Gastroesophageal sphincter (tissue), 4 donors: ENCODE data around the gene SCARF1. TPM values are rescaled to one million over a fixed set of nuclear protein-coding genes. Genes with fewer than 3 reads are reported as not detected.

Experiments
- ATAC-seq: fragments of 150-250 bp; one replicate; pipeline ENCODE4 v1.9.1; 2016; ENCODE audit warnings: mild to moderate bottlenecking, moderate library complexity
- H3K27ac ChIP-seq, 4 donors: fragments of 200-600 bp; sonication (generic) in 3 of 4; 1 replicate in 3 of 4; 2 replicates in 1 of 4; pipeline ENCODE4 v1.5.1; 2016 to 2019
- H3K27me3 ChIP-seq: fragments of 200-600 bp; sonication (generic); one replicate; pipeline ENCODE4 v1.5.1; 2019
- H3K36me3 ChIP-seq, 2 donors: fragments of 200-600 bp; sonication (generic); one replicate each; pipeline ENCODE4 v1.5.1; 2019; ENCODE audit warnings: control low read depth in 1 of 2
- H3K4me1 ChIP-seq, 3 donors: fragments of 200-600 bp; sonication (generic); 1 replicate in 2 of 3; 2 replicates in 1 of 3; pipeline ENCODE4 v1.5.1; 2016 to 2019; ENCODE audit warnings: control low read depth in 2 of 3
- H3K4me3 ChIP-seq, 2 donors: fragments of 200-600 bp; sonication (generic); one replicate each; pipeline ENCODE4 v1.5.1; 2019; ENCODE audit warnings: mild to moderate bottlenecking in 1 of 2, moderate library complexity in 1 of 2
- H3K9me3 ChIP-seq, 3 donors: fragments of 200-600 bp; sonication (generic); one replicate each; pipeline ENCODE4 v1.5.1; 2017 to 2019; ENCODE audit warnings: control low read depth in 2 of 3
- EP300 ChIP-seq: sonication (generic); formaldehyde crosslinking; IDR thresholded peaks from one replicate; pipeline ENCODE4 v1.6.1; 2017; ENCODE audit warnings: antibody characterized with exemption, mild to moderate bottlenecking
- POLR2A ChIP-seq, 2 donors: fragments of 450-650 bp; IDR thresholded peaks; one replicate each; pipeline ENCODE4 v1.6.1; 2017; ENCODE audit warnings: antibody characterized with exemption in 2 of 2, mild to moderate bottlenecking in 2 of 2, moderate library complexity in 1 of 2
- POLR2AphosphoS5 ChIP-seq: sonication (generic); formaldehyde crosslinking; IDR thresholded peaks from one replicate; pipeline ENCODE4 v1.6.1; 2017; ENCODE audit warnings: antibody characterized with exemption
- WGBS, 2 donors: methylation state at CpG; one replicate each; pipeline ENCODE4 v1.1.5; 2018; ENCODE audit warnings: low coverage in 1 of 2; 5-methylcytosine and 5-hydroxymethylcytosine counted together
- total RNA-seq, 4 donors: library from RNA; depleted of rRNA; stranded (reverse); fragments of >200 nt; gene quantifications; one replicate each; pipeline ENCODE4 v1.1.0, GENCODE V29; 2016
- TF ChIP-seq, protein P1 (sequence below), 4 experiments: fragments of 200-600 bp in 2 of 4; fragments of 450-650 bp in 2 of 4; sonication (generic) in 1 of 4; IDR thresholded peaks; one replicate each; pipeline ENCODE4 v1.5.1; 2017 to 2019; ENCODE audit warnings: antibody characterized with exemption in 4 of 4, mild to moderate bottlenecking in 2 of 4, moderate library complexity in 2 of 4

The SCARF1 gene
- total RNA-seq, 4 donors from 2014 or later = 8.9 to 16.8 (median 12.7) TPM

DNA sequence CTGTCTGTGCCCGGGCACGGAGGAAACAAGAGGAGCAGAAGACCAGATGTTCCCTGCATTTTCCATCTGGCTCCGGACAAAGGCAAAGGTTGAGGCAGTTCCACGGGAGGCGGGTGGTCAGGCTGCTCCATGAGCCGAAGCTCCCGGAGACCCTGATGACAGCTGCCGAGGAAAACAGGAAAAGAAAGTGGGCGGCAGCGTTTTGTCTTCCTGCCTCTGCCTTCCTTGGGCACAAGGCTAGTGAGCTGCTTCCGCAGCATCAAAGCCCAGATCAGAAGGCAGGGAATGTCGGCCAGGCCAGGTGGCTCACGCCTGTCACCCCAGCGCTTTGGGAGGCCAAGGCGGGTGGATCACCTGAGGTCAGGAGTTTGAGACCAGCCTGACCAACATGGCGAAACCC is 33.1 kb downstream of the SCARF1 start:
- Histone ChIP-seq H3K27ac (peak overlapping the region in 2 of 4 donors; percentile 4 to 42), H3K4me3 (no peak overlapping the region), H3K9me3 (no peaks in the 10 kb centered on the region), H3K27me3 (no peaks in the 10 kb centered on the region), H3K4me1 (no peaks in the 10 kb centered on the region), H3K36me3 (peaks cover 0 to 45% of the 10 kb centered on the region in 2 donors)
- ATAC-seq = no peak
- 76% methylated on average over 6 of the region's 16 CpGs; no CpG with 5 or more reads in 1 of the 2 donors for WGBS, 2 donors
- TF ChIP-seq EP300 (no peak), POLR2AphosphoS5 (no peak), POLR2A (IDR thresholded peaks at IDR 0.05) (no peak)
- TF ChIP-seq, protein P1, sequence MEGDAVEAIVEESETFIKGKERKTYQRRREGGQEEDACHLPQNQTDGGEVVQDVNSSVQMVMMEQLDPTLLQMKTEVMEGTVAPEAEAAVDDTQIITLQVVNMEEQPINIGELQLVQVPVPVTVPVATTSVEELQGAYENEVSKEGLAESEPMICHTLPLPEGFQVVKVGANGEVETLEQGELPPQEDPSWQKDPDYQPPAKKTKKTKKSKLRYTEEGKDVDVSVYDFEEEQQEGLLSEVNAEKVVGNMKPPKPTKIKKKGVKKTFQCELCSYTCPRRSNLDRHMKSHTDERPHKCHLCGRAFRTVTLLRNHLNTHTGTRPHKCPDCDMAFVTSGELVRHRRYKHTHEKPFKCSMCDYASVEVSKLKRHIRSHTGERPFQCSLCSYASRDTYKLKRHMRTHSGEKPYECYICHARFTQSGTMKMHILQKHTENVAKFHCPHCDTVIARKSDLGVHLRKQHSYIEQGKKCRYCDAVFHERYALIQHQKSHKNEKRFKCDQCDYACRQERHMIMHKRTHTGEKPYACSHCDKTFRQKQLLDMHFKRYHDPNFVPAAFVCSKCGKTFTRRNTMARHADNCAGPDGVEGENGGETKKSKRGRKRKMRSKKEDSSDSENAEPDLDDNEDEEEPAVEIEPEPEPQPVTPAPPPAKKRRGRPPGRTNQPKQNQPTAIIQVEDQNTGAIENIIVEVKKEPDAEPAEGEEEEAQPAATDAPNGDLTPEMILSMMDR (IDR thresholded peaks at IDR 0.05) = no peak

GRCh38 chr17:1611715-1612114 is 33.8 kb downstream of the SCARF1 start:
- Histone ChIP-seq H3K36me3 (peaks cover 0 to 43% of the 10 kb centered on the region in 2 donors), H3K9me3 (no peaks in the 10 kb centered on the region), H3K4me1 (peaks cover 0 to 1% (median 0%) of the 10 kb centered on the region in 3 donors), H3K27ac (peak overlapping the region in 1 of 4 donors; percentile 42), H3K4me3 (no peak overlapping the region), H3K27me3 (no peaks in the 10 kb centered on the region)
- TF ChIP-seq EP300 = no peak
- TF ChIP-seq POLR2A (IDR thresholded peaks at IDR 0.05) = no peak
- TF ChIP-seq, protein P1 (IDR thresholded peaks at IDR 0.05) = no peak
- no peak for TF ChIP-seq POLR2AphosphoS5
- ATAC-seq = peak; percentile 38
- 73 to 91% methylated on average over 6 to 10 of the region's 10 CpGs for WGBS, 2 donors

GRCh38 chr17:1608676-1609075 is 36.9 kb downstream of the SCARF1 start:
- no peaks in the 10 kb centered on the region for H3K9me3 ChIP-seq
- no peak for TF ChIP-seq EP300
- no peak for TF ChIP-seq POLR2AphosphoS5
- TF ChIP-seq POLR2A (IDR thresholded peaks at IDR 0.05) = no peak
- TF ChIP-seq, protein P1 (IDR thresholded peaks at IDR 0.05) = no peak
- H3K4me3 ChIP-seq = no peak overlapping the region
- peaks cover 0 to 5% (median 0%) of the 10 kb centered on the region in 3 donors for H3K4me1 ChIP-seq
- no peaks in the 10 kb centered on the region for H3K27me3 ChIP-seq
- H3K36me3 ChIP-seq = peaks cover 0 to 23% of the 10 kb centered on the region in 2 donors
- H3K27ac ChIP-seq = no peak overlapping the region
- WGBS, 2 donors = 80 to 81% methylated on average over 1 to 5 of the region's 7 CpGs
- no peak for ATAC-seq

DNA sequence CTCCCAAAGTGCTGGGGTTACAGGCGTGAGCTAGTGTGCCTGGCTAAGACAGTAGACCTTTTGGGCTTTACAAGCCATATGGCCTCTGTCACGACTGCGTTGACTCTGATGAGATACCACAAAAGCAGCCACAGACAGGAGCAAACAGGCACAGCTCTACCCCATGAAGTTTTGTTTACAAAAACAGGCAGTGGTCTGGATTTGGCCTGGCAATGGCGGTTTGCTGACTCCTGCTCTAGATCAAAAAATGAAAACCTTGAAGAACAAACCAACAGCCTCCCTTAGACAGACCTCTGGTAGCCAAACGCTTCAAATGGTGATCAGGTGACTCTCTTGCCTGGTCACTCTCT is 37.6 kb downstream of the SCARF1 start:
- peak overlapping the region in 3 of 4 donors; percentile 8 to 66 (median 49) for H3K27ac ChIP-seq
- peaks cover 0 to 5% (median 0%) of the 10 kb centered on the region in 3 donors for H3K4me1 ChIP-seq
- TF ChIP-seq POLR2AphosphoS5 (no peak), POLR2A (IDR thresholded peaks at IDR 0.05) (no peak), EP300 (no peak)
- TF ChIP-seq, protein P1 (IDR thresholded peaks at IDR 0.05) = no peak
- ATAC-seq = no peak
- no peaks in the 10 kb centered on the region for H3K9me3 ChIP-seq
- peaks cover 0 to 16% of the 10 kb centered on the region in 2 donors for H3K36me3 ChIP-seq
- no peak overlapping the region for H3K4me3 ChIP-seq
- 60% methylated on average over 4 of the region's 5 CpGs; no CpG with 5 or more reads in 1 of the 2 donors for WGBS, 2 donors
- no peaks in the 10 kb centered on the region for H3K27me3 ChIP-seq

DNA sequence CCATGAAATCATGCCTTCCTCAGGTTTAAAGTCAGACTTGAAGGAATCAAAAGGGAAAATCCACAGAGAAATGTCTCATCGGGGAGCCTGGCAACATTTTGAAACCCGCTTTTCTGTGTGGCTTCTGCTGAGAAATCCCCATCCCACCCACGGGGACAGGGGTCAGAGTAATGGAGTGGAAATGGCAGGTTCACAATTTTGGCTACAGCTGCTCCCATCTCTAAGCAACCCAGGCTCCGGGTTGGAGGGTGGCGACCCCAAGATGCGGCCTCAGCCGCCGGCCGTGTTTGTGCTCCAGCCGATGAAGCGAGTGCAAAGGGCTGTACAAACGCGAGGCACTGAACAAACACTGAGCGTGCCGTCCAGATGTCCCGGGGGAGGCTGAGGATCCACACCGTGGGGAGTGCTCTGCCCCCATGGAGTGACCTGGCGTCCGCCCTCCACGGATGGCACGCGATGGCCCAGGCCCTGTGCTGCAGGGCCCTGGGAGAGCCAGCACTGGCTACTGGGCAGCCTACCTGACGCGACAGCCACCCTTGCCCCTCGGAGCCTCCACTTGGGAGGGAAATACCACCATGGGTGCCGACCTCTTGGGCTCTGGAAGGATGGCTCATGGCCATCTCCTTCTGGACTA is 39.1 kb downstream of the SCARF1 start:
- H3K4me3 ChIP-seq = no peak overlapping the region
- no peaks in the 10 kb centered on the region for H3K9me3 ChIP-seq
- peaks cover 0 to 5% (median 0%) of the 10 kb centered on the region in 3 donors for H3K4me1 ChIP-seq
- H3K27ac ChIP-seq = peak overlapping the region in 3 of 4 donors; percentile 49 to 66 (median 54)
- WGBS, 2 donors = no CpG with 5 or more reads among the region's 26 CpGs
- H3K36me3 ChIP-seq = peaks cover 0 to 1% of the 10 kb centered on the region in 2 donors
- TF ChIP-seq, protein P1 (IDR thresholded peaks at IDR 0.05) = no peak
- no peak for TF ChIP-seq POLR2AphosphoS5
- TF ChIP-seq EP300 = no peak
- TF ChIP-seq POLR2A (IDR thresholded peaks at IDR 0.05) = no peak
- no peak for ATAC-seq
- H3K27me3 ChIP-seq = no peaks in the 10 kb centered on the region
